GM20431 (cell line): Measurements from ENCODE around the gene ANKRD16.

ENCODE experiments used
- in situ Hi-C: fragments of 300-500 bp; cut with MseI, MboI; formaldehyde crosslinking; loops from one replicate; pipeline ENCODE4 v1.15.0; 2020; ENCODE audit warnings: low sequenced_read_pairs; ENCODE audit not compliant: unreplicated experiment

ANKRD16 gene

DNA sequence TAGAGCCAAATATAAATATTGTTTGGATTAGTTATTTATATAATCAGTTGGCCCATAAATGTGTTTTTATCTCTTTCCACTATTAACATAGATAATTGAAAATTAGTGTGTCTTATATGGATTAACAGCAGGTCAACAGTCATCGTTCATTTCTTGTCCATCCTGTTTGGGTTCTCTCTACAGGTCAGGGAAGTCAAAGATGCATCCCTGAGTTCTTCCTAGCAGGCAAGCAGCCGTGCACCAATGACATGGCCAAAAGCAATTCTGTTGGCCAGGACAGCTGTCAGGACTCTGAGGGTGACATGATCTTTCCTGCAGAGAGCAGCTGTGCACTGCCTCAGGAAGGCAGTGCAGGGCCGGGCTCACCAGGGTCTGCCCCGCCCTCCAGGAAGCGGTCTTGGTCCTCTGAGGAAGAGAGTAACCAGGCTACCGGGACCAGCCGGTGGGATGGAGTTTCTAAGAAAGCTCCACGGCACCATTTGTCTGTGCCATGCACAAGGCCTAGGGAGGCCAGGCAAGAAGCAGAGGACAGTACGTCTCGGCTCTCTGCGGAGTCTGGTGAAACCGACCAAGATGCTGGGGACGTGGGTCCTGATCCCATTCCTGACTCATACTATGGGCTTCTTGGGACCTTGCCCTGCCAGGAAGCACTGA, 16.3 kb upstream of the ANKRD16 start:
- in situ Hi-C loops: no loop called here

DNA sequence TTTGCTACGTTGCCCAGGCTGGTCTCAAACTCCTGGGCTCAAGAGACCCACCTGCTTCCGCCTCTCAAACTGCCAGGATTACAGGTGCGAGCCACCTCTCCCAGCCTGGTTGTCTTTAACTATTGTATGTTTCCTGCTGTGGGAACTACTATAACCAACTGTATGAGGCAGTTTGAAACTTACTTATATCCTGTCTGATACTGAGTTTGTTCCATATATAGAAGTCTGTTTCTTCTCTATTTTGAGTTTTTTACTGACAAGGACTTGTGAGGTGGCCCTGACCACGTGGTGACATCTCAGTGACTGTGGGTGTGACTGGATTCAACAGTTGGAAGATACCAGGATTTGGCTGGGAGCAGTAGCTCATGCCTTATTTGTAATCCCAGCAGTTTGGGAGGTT, 14.5 kb upstream of the ANKRD16 start:
- in situ Hi-C loops: no loop called here

DNA sequence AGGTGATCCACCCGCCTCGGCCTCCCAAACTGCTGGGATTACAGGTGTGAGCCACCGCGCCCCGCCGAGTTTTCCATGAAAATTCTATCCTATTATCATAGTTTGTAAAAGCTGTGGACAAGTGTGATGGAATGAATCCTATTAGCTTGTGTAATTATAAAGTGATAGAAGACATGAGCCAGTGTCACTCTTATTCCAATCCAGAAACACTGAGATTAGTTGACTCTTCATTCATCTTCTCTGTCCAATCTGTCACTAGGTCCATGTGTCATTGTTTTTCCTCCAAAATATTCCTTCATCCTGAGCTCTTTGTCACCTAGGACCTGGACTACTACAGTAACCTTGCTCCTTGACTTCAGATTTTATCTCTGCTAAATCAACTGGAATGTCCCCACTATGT, 13.9 kb upstream of the ANKRD16 start:
- in situ Hi-C loops: no loop called here

DNA sequence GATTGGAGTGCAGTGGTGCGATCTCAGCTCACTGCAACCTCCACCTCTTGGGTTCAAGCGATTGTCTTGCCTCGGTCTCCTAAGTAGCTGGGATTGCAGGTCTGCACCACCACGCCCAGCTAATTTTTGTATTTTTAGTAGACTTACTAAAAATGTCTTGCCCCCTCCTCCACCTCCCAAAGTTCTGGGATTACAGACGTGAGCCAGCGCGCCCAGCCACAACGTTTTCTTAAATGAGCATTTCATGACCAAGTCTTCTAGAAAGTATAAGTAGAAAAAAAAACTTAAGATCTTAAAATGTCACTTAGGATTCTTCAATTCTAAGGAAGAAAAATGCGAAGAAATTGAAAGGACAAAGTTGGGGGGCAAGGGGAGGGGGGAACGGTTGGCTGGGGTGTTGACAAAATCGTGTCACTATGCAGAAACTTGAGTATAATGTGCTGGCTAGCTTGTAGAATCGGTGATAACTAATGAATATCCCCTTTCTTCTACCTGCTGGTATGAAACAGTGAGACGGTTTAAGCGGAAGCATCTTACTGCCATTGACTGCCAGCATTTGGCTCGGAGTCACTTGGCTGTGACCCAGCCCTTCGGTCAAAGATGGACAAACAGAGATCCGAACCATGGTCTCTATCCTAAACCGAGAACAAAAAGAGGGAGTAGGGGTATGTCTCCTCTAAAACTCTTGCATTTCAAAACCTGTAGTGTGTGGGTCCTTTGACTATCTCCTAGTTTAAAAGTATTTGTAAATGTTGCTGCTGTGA, 13.0 kb upstream of the ANKRD16 start:
- in situ Hi-C loops: no loop called here

DNA sequence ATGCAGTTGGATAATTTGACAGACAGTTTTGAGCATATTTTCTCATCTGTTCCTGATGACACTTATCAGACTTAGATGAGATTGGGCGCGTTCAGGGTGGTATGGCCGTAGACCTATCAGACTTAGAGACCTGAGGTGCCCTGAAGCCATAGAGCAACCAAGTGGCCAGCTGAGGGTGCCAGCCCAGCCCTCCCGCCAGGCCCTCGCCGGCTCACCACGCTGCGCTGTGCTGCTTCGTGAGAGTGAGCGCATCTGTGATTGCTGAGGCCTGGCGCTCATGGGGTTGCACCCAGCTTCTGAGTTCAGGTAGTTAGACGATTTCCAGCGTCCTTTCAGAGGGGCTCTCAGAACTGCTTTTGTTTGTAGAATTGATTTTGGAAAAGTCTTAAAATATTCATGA, 10.6 kb upstream of the ANKRD16 start:
- in situ Hi-C loops: no loop called here

DNA sequence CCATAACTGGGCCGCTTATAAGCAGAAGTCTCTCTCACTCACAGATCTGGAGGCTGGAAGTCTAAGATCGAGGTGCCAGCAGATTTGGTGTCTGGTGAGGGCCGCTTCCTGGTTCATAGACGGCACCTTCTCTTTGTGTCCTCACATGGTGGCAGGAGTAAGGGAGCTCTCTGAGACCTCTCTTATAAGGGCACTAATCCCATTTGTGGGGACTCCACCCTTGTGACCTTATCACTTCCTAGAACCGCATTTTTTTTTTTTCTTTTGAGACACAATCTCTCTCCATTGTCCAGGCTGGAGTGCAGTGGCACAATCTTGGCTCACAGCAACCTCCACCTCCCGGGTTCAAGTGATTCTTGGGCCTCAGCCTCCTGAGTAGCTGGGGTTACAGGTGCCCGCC, 8.5 kb upstream of the ANKRD16 start:
- in situ Hi-C loops: no loop called here

DNA sequence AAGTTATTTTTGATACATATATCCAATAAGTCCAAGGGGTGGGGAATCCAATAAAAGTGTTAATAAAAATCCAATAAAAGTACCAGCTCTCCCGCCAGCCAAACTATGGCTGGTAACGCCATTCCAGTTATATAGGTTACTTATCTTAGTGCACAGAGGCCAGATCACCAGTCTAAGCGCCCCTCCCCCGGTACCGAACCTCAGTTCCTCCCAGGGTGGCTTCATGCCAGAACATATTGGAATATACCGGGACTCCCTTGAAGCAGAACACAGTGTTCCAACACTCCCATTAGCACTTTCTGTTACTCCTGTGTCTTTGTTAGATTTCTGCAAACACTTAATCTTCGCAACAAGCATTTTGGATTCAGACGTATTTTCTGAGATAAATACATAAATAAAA, 7.8 kb upstream of the ANKRD16 start:
- in situ Hi-C loops: no loop called here

DNA sequence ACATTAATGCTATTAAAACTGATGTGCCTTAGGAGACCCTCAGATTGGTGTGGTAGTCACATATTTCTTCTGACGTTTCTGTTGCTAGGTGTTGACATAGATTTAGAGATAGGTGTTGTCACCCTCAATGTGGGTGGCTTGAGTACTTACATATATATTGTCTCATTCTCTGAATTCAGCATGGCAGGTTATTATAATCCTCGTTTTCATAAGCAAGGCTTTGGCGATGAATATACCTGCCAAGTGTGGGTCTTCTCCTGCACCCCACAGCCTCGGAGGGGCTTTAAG, 7.3 kb upstream of the ANKRD16 start:
- in situ Hi-C loops: no loop called here

DNA sequence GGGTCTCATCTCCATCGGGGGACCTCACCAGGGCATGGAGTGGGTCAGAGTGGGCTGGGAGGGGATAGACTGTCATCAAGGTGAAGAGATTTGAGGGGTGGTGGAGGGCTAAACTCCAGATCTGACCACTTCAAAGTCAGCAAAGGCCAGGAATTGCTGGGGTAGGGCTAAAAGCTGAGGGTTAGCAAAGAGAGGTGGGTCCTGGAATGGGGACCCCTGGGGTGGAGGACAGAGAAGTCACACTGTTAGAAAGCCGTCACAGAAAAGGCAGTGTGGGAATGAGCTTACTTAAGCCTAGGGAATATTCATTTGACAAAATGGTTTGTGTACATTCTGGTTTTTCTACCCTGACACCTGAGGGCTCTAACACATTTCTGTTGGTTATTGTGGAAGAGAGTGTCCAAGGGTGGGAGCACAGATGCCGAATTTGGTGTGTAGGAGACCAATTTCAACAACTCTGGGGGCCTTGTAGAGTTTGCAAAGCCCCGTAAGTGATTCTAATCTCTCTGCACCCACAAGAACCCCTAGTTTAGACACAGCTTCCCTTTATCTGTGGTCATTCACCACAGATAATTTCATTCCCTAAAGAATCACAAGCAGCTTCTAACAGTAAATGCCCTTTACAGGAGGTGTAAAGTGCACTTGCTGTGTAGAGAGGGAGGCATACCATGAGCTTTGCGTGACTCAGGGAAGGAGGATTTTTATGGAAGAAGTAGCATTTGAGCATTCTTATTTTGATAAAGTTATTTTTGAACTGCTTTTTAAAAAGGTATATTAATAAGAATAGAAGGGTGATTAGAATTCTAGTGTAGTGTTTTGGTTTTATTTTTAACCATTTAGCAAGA, 6.7 kb upstream of the ANKRD16 start:
- in situ Hi-C loops: no loop called here

DNA sequence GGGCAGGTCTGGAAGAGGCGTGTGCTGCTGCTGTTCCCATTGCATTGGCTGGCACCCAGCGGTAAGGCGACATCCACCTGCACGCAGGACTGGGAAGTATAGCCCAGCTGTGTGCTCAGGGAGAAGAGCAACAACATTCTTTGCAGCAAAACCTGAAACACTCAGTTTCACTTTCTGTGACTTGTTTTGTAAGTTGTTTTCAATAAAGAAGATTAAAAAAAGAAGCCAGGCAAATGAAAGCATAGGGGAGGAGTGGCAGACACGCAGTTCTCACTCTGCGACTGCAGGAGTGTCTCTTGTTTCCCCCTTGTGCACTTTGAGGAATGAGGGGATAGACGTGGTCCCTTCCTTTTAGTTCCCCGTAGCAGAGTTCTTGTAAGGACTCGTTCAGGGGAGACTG, 6.1 kb upstream of the ANKRD16 start:
- in situ Hi-C loops: no loop called here

DNA sequence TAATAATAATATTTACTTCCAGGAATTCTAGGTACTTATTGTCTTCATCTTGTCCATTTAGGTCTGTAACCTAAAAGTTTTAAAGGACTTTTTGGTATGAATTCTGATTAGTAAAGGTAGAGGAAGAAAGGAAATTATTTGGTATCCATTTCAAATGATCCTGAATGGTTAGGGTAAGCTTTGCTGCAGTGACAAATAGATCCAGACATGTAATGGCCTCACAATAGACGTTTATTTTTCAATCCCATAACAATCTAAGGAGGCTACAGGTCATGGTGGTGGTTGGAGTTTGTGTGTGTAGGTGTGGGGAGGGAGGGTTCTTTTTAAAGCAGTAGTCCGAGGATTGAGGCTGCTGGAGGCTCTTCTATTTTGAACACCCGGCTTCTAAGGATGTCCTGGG, 5.7 kb upstream of the ANKRD16 start:
- in situ Hi-C loops: no loop called here

DNA sequence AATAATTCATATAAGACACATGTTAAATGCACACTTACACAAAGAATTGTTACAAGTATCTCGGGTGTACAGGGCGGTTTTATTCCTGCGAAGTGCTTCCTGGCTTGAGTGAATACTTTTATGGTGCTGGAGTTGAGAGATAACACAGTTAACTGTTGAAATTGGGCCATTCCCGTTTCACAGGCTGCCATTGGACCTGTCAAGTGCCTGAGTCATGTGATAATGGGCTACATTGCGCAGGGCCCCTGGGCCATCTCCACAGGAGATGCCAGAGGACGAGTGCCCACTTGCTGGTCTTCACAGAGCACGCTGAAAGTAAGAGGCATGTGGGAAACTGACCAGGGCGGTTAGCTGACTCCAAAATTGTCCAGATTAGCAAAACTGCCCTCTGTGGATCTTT, 5.2 kb upstream of the ANKRD16 start:
- in situ Hi-C loops: no loop called here

DNA sequence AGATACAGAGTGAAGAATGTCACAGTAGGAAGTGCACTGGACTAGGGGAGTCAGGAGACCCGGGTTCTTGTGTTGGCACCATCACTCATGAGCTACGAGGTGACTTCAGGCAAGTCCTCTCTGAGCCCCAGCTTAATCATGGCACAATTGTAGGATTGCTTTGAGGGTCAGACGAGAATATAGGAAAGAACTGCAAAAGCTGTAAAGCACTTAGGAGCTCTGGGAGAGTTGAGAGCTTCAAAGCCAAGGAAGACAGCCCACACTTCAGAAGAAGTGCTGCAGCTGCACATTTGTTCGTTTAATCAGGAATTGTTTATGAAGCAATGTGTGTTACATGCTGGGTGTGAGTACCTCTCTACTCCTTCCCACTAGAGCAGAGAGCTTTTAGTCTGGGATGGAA, 4.7 kb upstream of the ANKRD16 start:
- in situ Hi-C loops: no loop called here

DNA sequence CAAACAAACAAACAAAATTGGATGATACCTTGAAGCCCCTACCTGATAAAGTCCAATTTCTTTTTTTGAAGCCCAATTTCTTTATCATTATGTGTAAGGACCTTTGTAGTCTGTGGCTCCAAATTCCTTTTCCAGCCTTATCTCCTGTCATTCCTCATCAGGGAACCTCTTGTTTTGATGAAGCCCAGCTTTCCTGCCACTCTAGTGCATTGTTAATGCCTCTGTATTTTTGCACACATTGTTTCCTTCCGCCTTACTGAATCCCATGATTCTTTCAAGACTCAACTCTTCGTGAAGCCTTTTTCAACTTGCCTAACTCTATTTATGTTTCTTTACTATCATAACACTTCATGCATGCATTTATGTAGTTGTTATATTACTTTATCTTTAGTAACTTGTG, 3.6 kb upstream of the ANKRD16 start:
- in situ Hi-C loops: no loop called here

DNA sequence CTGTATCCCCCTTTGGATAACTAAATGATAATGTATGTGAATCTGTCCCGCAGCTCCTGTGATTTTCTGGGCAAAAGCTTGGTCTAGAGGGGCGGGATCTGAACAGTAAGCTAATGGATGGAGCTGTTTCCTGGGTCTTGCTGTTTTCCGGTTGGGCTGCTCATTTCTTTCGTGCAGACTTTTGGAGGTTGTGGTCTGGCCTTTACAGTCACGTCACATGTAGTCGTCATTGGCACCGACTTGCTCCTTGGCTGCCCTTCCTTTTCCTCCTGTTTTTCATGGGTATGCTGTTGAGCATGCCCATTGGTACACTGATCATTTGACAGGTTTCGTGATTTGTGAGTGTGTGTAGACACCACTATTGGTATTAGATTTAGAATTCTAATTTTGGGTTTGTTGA, 2.3 kb upstream of the ANKRD16 start:
- in situ Hi-C loops: no loop called here

DNA sequence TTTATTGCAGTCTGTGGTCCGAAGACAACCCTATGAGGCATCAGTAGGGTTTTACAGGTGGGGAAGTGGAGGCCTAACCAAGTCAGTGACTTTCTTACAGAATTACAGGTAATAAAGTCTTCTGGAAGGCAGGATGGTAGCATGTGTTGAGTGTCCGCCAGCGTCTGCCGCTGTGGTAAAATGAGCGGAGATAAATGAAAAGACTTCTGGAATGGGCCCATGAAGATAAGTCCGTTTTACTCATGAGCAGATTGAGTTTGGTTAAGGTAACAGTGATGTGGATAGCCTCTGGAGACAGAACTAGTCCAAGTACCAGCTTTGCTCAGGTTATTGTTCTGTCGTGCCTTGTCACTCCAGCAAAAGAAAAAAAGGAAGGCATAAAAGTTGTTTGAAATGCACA, 1.3 kb upstream of the ANKRD16 start:
- in situ Hi-C loops: no loop called here

DNA sequence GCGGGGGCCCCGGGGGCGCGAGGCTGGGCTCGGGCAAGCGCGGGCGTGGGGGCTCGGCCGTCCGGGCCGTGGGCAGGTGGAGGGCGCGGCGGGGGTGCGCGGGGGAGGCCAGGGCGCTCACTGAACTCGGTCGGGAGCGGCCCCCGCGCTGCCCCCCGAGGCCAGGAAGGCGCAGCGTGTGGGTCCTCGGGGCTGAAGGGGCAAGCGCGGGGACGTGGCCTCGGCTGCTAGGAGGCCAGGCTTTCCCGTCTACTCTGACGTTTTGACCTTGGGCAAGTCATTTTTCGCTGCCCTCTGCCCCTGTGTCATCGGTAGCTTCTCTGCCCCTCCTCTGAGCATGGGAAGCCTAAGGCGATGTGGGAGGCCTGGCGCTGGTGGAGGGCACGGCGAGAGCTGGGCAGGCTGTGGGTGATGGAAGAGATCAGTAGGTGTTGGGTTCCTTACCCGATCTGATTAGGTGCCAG, 791 bp upstream of the ANKRD16 start:
- in situ Hi-C loops: no loop called here

DNA sequence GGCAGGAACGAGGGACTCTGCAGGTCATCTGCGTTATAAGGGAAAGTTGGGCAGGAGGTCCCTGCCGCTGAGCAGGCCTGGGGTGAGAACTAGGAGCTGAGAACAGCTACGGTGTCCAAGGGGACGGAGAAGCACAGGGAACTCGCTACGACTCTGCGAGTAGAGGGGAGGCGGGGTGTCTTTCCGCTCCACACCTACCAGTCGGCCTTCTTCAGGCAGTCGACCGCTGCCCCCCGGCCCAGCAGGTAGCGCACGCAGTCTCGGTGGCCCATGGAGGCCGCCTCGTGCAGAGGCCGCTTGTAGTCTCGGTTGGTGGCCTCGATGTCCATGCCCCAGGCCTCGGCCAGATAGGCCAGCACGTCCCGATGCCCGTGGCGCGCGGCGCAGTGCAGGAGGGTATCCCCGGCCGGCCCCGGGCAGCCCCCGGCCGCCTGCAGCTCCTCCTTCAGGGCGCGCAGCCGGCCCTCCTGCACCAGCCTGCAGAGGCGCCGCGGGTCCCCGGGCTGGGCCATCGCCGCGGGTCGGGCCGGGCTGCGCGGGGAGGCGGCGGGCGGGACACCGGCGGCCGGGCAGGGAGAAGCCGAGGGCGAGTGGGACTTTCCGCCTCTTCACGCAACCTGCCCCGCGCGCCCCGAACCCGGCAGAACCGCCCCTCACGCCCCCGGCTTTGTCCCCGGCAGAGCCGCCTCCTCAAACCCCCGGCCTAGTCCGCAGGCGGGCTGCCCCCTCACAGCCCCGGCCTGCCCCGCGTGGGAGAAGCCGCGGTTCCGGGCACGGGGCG, 660 bp downstream of the ANKRD16 start:
- in situ Hi-C loops: no loop called here

DNA sequence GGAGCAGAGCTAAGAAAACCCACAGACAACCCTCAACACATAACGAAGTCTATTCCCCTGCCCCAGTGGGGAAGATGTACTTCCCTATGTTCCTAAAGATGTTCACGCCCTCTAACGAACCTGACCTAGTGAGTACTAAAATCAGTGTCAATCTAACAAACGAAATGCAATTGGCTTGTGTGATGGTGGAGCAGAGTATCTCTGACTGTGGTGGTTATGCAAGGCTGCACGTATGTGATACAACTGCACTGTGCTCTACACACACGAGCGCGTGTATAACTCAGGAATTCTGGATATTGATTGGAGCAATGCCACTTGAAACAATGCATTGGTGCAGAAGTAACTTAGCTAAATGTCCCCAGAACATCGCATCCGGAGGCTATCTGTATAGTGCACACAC, 1.3 kb downstream of the ANKRD16 start:
- in situ Hi-C loops: no loop called here

DNA sequence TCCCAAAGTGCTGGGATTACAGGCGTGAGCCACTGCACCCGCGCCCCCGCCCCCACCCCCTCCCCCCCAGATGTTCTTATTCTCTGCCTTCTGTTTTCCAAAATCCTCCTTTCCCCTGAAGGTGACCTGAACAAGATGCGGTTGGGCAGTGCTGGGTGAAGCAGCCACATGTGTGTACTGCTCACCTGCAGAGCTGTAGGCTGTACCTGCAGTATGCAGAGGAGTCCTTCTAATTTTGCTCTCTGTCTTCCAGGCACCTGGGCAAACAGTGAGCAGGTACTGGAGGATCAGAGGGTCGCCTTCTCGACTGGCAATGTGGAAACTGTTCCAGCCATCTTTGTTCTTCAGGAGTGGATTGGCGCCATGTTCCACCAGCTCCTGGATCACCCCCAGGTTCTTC, 2.1 kb downstream of the ANKRD16 start:
- in situ Hi-C loops: no loop called here

DNA sequence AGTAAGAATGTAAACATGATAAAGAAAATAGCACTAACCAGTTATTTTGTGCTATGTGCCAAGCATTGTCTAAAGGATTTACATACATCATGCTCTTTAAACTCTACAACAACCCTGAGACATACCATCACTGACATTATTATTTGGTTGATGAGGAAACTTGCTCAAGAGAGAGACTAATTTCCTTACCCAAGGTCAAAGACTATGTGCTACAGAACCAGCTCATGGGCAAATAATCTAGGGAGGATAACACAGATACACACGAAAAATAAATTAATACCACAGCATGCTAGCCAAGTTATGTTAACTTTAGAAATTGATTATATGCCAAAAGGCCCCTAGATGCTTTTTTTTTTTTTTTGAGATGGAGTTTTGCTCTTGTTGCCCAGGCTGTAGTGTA, 2.7 kb downstream of the ANKRD16 start:
- in situ Hi-C loops: no loop called here
